Prostate gland (tissue), 2 donors: ENCODE results near the gene FNDC3B. TPM values are rescaled to one million over a fixed set of nuclear protein-coding genes. Genes with fewer than 3 reads are reported as not detected.

Source experiments
- DNase-seq: peaks from one replicate; pipeline ENCODE4 v3.0.0-alpha.2; 2019; ENCODE audit warnings: low spot score
- H3K27ac ChIP-seq, 2 donors: fragments of 200-600 bp; sonication (generic); 2 replicates each; pipeline ENCODE4 v1.5.1; 2017 to 2019
- H3K27me3 ChIP-seq: fragments of 200-600 bp; sonication (generic); replicated peaks from 2 replicates; pipeline ENCODE4 v1.5.1; 2019; ENCODE audit not compliant: insufficient read depth
- H3K36me3 ChIP-seq, 2 donors: fragments of 200-600 bp; sonication (generic); 1 replicate in 1 of 2; 2 replicates in 1 of 2; pipeline versions ENCODE4 v1.5.1 to v1.8.1; 2017 to 2019
- H3K4me1 ChIP-seq: fragments of 200-600 bp; sonication (generic); replicated peaks from 2 replicates; pipeline ENCODE4 v1.5.1; 2019
- H3K4me3 ChIP-seq, 2 donors: fragments of 200-600 bp; sonication (generic); 2 replicates each; pipeline ENCODE4 v1.5.1; 2017 to 2019
- H3K9me3 ChIP-seq: fragments of 200-600 bp; sonication (generic); 2 replicates; pipeline ENCODE4 v1.5.1; 2017
- CTCF ChIP-seq, 4 experiments: fragments of 200-600 bp in 2 of 4; fragments of 450-650 bp in 2 of 4; sonication (generic) in 2 of 4; IDR thresholded peaks; 1 replicate in 3 of 4; 2 replicates in 1 of 4; pipeline ENCODE4 v1.5.1; 2016 to 2019; ENCODE audit warnings: antibody characterized with exemption in 4 of 4, mild to moderate bottlenecking in 2 of 4, moderate library complexity in 2 of 4
- POLR2A ChIP-seq: fragments of 450-650 bp; IDR thresholded peaks from one replicate; pipeline ENCODE4 v1.6.1; 2016; ENCODE audit warnings: antibody characterized with exemption, mild to moderate bottlenecking
- POLR2AphosphoS5 ChIP-seq: sonication (generic); formaldehyde crosslinking; IDR thresholded peaks from one replicate; pipeline ENCODE4 v1.6.1; 2017; ENCODE audit warnings: antibody characterized with exemption
- WGBS: methylation state at CpG from one replicate; pipeline ENCODE4 v1.1.5; 2018; 5-methylcytosine and 5-hydroxymethylcytosine counted together
- intact Hi-C: fragments of 100-400 bp; cut with DNase I; formaldehyde crosslinking; loops from one replicate; pipeline ENCODE4 v1.14.2; 2022
- total RNA-seq, 2 donors: library from RNA; depleted of rRNA; stranded (reverse); fragments of >200 nt; gene quantifications; one replicate each; pipeline ENCODE4 v1.1.0, GENCODE V29; 2016

Gene FNDC3B
- total RNA-seq, 2 donors from 2014 or later: 35.9 to 62.4 TPM

DNA sequence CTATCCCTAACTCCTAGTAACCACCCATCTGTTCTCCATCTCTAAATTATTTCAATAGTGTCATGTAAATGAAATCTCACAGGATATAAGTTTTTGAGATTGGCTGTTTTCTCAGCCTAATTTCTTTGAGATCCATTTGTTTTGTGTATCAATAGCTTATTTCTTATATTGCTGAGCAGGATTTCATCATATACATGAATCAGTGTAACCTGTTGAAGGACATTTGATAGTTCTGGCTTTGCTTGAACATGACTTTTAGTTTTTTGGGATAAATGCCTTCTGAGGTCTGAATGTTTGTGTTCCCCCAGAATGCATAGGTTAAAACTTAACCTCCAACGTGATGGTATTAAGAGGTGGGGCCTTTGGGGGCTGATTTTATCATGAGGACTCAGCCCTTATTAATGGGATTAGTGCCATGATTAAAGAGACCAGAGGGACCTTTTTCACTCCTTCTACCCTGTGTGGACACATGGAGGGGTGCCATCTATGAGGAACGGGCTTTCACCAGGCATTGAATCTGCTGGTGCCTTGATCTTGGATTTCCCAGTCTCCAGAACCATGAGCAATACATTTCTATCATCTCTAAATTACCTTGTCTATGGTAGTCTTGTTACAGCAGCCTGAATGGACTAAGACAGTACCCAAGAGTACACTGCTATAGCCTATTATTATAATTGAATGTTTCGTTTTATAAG lies 118.3 kb downstream of the FNDC3B start:
- no peak for DNase-seq
- intact Hi-C loops: no loop called here
- H3K27ac ChIP-seq: no peak overlapping the region
- H3K4me1 ChIP-seq: peaks cover 15% of the 10 kb centered on the region
- H3K36me3 ChIP-seq: no peaks in the 10 kb centered on the region
- no peak overlapping the region for H3K4me3 ChIP-seq
- no peak for TF ChIP-seq CTCF (IDR thresholded peaks at IDR 0.05)
- no peak for TF ChIP-seq POLR2AphosphoS5
- no peak for TF ChIP-seq POLR2A
- WGBS: 81% methylated on average over 3 of the region's 3 CpGs
- H3K27me3 ChIP-seq: no peaks in the 10 kb centered on the region
- no peaks in the 10 kb centered on the region for H3K9me3 ChIP-seq

DNA sequence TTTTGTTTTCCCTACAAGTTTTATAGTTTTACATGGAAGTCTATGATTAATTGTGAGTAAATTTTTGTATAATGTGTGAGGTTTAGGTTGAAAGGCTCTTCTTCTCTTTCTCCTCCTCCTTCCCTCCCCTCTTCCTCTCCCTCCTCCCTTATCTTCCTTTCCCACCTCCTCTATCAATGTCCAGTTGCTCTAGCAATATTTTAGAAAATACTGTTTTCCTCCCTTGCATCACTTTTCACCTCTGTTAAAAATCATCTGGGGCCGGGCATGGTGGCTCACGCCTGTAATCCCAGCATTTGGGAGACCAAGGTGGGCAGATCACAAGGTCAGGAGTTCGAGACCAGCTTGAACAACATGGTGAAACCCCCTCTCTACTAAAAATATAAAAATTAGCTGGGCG lies 119.4 kb downstream of the FNDC3B start:
- no peak overlapping the region for H3K27ac ChIP-seq
- no peak for TF ChIP-seq POLR2A
- no peak for TF ChIP-seq CTCF (IDR thresholded peaks at IDR 0.05)
- TF ChIP-seq POLR2AphosphoS5: no peak
- peaks cover 4% of the 10 kb centered on the region for H3K4me1 ChIP-seq
- no peak overlapping the region for H3K4me3 ChIP-seq
- H3K36me3 ChIP-seq: no peaks in the 10 kb centered on the region
- H3K27me3 ChIP-seq: no peaks in the 10 kb centered on the region
- 98% methylated on average over 4 of the region's 4 CpGs for WGBS
- no peak for DNase-seq
- intact Hi-C loops: no loop called here
- no peaks in the 10 kb centered on the region for H3K9me3 ChIP-seq

GRCh38 chr3:172159376-172159775 lies 120.0 kb downstream of the FNDC3B start:
- Histone ChIP-seq H3K27ac (no peak overlapping the region), H3K4me1 (peaks cover 2% of the 10 kb centered on the region)
- intact Hi-C loops: no loop called here

GRCh38 chr3:172159962-172160538 lies 120.7 kb downstream of the FNDC3B start:
- no peaks in the 10 kb centered on the region for H3K27me3 ChIP-seq
- H3K9me3 ChIP-seq: no peaks in the 10 kb centered on the region
- DNase-seq: peak; percentile 22
- no peaks in the 10 kb centered on the region for H3K36me3 ChIP-seq
- no peak overlapping the region for H3K4me3 ChIP-seq
- WGBS: 52% methylated on average over 4 of the region's 4 CpGs
- TF ChIP-seq POLR2AphosphoS5: no peak
- intact Hi-C loops: no loop called here
- H3K4me1 ChIP-seq: peaks cover 2% of the 10 kb centered on the region
- no peak overlapping the region for H3K27ac ChIP-seq

More at GRCh38 chr3:172159376-172159775, 120.0 kb downstream of the FNDC3B start:
- Histone ChIP-seq H3K4me3 (no peak overlapping the region), H3K27me3 (no peaks in the 10 kb centered on the region), H3K9me3 (no peaks in the 10 kb centered on the region), H3K36me3 (no peaks in the 10 kb centered on the region)
- DNase-seq: no peak
- WGBS: 49% methylated on average over 1 of the region's 1 CpG
- TF ChIP-seq POLR2AphosphoS5 (no peak), POLR2A (no peak), CTCF (IDR thresholded peaks at IDR 0.05) (no peak)

DNA sequence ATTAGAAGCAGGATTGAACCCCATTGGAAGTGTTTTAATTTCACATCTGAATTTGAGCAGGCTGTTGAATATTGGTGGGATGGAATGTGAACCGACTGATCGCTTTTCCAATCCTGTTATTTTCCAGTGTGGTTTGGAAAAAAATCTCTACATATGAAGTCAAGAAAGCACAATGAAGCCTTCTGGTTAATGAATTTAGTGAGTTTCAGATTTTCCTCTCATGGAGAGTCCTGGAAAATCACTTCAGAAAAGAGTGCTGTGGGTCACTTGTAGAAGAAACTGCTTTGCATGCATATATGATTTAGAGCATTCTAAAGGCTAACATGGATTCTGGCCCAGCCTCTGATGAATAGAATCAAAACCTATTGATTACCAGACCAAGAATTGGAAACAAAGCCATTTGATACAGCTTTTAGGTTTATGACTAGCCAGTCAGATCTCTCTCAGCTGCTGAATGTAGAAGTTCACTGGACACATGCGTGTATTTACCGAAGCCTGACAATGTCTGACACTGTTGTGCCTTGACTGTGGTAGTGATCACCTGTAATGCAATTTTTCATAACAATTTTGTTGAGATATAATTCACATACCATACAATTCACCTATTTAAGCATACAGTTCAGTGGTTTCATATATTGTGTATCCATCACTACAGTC lies 121.9 kb downstream of the FNDC3B start:
- Histone ChIP-seq H3K27me3 (no peaks in the 10 kb centered on the region), H3K4me3 (no peak overlapping the region), H3K27ac (no peak overlapping the region), H3K4me1 (peaks cover 2% of the 10 kb centered on the region), H3K36me3 (no peaks in the 10 kb centered on the region), H3K9me3 (no peaks in the 10 kb centered on the region)
- 92% methylated on average over 4 of the region's 4 CpGs for WGBS
- TF ChIP-seq POLR2A (no peak), POLR2AphosphoS5 (no peak), CTCF (IDR thresholded peaks at IDR 0.05) (no peak)
- no peak for DNase-seq
- intact Hi-C loops: no loop called here
